Sciatic nerve (tissue), 2 donors: ENCODE data around the gene ZNF281. TPM values are rescaled to one million over a fixed set of nuclear protein-coding genes. Genes with fewer than 3 reads are reported as not detected.
A peak's percentile ranks its signal among the peaks of the same experiment; 100 is the strongest.

ENCODE experiments used
- ATAC-seq: fragments of 200-7000 bp; cut with Tn5 transposase; one replicate; pipeline ENCODE4 v1.9.1; 2020; ENCODE audit warnings: mild to moderate bottlenecking, moderate library complexity
- DNase-seq: peaks from one replicate; pipeline ENCODE4 v3.0.0-alpha.2; 2020; ENCODE audit warnings: low spot score
- intact Hi-C: fragments of 100-400 bp; cut with DNase I; formaldehyde crosslinking; loops from one replicate; pipeline ENCODE4 v1.14.2; 2022
- total RNA-seq: library from RNA; stranded (reverse); fragmentation: NEBNext Ultra II Directional; extraction: Animal tissue kit (Norgen Biotek cat#: 25700); gene quantifications from one replicate; pipeline ENCODE4 v1.2.1, GENCODE V29; 2021
- donor health status: DM: no; HTN: no; CAD: no.
- donor health status: DM: no; HTN: no; CAD: no.

The ZNF281 gene
- total RNA-seq, 1 donor from 2014 or later, result 16.1 TPM

DNA sequence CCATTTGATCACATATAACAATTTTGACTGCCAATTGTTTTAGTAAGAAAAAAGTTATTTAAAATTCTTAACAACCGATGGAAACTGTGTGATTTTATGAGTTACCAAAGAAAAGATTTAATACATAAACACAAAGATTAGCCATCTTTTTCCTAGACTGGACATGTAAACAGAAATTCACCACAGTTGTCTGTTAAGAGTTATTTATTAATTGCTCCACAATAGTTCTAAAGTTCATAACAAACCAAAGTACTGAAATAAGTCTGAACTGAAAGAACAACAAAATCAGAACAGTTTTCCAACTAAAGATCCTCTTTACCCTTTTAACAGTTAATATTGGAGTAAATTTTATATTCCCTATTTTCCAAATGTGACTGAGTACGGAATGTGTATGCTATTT, 8.6 kb downstream of the ZNF281 start:
- intact Hi-C loops, result no loop called here
- no peak for ATAC-seq
- no peak for DNase-seq

DNA sequence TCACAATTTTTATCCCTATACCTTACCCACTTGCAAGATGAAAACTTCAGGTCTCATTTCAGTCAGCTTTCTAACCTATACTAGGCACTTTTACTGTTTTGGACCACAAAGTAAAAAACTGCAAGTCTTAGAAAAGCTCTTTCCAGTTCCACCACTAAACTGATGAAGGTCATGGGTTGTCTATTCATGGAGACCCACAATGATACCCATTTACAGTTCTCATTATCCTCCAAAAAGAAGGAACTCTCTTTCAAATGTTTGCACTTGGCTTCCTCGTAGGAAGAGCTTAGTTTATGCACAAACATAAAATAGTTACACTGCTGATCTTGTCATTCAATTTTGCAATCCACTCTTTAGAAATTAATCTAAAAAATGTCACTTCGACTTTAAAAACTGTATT, 9.3 kb downstream of the ZNF281 start:
- ATAC-seq (no peak), DNase-seq (no peak)
- intact Hi-C loops, result no loop called here

DNA sequence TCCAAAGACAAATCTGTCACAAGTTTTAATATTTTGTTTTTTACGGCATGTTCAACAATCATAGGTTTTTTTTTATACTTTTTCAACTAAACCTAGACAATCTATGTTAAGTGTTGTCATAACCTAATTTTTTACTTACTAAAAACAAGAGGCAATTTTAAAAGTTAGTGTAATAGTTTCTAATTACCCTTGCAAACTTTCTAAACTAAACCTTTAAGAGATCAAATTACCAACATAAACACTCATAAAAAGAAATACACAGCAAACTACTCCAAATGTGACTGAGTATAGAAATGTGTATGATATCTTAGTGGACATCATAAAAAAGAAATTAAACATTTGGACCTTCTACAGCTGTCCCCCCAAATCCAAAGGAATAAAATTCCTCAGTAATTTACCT, 10.0 kb downstream of the ZNF281 start:
- no peak for ATAC-seq
- intact Hi-C loops, result no loop called here

DNA sequence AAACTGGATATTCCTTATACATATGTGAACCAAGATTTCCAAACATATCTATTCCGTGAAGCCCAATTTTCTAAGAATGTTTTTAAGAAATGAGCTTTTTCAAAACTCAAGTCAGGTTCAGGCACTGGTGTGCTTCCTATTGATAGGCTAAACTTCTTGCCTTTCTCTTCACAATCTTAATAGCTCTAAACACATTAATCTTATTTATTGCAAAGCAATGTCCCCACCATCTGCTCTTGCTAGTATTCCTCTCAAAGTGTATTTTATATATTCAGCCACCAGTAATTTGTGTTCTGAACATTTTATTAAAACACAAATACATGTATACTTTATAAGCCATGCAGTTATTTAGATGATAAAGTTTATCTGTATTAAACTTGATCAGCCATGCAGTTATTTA, 11.5 kb downstream of the ZNF281 start:
- ATAC-seq, result no peak
- no peak for DNase-seq
- intact Hi-C loops, result no loop called here

More for the DNA sequence above, 10.0 kb downstream of the ZNF281 start:
- no peak for DNase-seq

DNA sequence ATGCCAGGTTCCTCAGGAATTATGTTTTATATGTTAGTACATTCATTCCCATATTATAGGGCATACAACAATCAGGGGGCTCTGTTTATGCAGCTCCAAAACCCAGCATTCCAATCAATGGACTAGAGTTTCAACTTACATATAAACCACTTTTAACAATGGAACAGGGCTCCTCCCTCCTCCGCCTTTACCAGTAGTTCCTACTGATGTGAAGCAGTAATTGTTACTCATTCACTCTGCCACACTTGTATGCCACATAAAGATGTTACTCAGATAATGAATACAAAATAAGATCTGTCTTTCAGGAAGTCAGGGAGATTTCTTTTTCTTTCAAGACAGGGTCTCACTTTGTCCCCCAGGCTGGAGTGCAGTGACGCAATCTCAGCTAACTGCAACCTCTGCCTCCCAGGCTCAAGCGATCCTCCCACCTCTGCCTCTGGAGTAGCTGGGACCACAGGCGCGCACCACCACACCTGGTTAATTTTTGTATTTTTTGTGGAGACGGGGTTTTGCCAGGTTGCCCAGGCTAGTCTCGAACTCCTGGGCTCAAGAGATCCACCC, 17.1 kb downstream of the ZNF281 start:
- no peak for ATAC-seq
- intact Hi-C loops, result no loop called here
- DNase-seq, result no peak

DNA sequence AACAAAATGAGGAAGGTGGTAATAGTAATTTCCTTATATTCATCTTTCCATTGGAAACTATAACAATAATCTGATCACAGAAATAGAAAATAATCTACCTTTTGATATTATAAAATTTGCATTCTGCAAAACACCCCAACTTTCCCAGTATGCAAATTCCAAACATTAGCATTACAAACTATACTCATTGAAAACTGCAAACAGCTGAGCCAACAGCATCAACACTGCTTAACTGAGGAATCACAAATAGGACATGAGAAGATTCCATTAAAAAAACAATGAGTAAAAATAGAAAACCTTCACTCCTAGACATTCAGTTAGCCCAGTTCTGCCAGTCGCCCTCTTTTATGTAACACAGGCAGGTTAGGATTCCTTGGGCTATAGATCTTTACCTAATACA, 18.1 kb downstream of the ZNF281 start:
- intact Hi-C loops, result no loop called here

DNA sequence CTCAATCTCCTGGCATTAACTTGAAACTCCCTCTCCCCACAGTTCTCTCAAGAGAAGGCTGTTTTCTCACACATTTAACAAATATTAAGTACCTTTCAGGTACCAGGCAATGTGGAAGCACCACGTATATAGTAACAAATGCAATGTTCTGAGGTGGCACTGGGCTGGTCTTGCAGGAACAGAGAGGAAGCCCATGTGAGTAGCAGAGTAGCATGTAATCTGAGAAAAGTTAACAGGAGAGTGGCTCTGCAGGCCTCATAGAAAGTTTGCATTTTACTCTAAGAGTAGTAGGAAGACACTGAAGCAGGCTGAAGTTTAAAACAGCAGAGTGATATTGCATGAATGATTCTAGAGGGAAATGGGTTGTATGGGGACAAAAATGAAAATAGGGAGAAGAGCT, 21.0 kb downstream of the ZNF281 start:
- DNase-seq, result no peak
- intact Hi-C loops, result no loop called here
- ATAC-seq, result no peak

More for the DNA sequence above, 18.1 kb downstream of the ZNF281 start:
- DNase-seq (no peak), ATAC-seq (no peak)

DNA sequence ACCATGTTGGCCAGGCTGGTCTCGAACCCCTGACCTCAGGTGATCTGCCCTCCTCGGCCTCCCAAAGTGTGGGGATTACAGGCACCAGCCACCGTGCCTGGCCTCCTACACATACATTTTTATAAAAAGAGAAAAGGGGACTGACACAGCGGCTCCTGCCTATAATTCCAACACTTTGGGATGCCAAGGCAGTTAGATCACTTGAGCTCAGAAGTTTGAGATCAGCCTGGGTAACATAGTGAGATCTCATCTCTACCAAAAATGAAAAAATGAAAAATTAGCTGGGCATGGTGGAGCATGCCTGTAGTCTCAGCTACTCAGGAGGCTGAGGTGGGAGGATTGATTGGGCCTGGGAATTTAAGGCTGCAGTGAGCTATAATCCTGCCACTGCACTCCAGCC, 23.4 kb downstream of the ZNF281 start:
- intact Hi-C loops, result no loop called here
- ATAC-seq (no peak), DNase-seq (no peak)

DNA sequence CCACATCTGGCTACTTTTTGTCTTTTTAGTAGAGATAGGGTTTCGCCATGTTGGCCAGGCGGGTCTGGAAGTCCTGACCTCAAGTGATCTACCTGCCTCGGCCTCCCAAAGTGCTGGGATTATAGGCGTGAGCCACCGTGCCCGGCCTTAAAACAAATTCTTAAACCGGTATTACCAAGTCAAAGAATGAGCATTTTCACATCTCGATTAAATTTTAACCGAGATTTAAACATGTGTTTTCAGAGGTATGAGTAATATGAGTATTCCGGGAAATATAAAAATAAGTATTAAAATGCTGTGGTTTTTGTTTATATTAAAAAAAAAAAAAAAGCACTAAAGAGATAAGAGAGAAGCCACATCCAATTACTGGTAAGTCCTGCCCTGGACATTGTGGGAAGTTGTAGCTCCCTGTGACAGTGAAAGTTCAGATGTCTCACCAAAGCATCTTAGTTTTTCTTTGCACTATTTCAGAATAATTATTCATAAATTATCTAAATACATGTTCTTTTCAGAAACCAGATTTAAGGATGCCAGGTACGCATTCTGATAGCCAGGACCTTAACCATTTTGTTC, 24.9 kb downstream of the ZNF281 start:
- DNase-seq (no peak), ATAC-seq (no peak)
- intact Hi-C loops, result no loop called here

DNA sequence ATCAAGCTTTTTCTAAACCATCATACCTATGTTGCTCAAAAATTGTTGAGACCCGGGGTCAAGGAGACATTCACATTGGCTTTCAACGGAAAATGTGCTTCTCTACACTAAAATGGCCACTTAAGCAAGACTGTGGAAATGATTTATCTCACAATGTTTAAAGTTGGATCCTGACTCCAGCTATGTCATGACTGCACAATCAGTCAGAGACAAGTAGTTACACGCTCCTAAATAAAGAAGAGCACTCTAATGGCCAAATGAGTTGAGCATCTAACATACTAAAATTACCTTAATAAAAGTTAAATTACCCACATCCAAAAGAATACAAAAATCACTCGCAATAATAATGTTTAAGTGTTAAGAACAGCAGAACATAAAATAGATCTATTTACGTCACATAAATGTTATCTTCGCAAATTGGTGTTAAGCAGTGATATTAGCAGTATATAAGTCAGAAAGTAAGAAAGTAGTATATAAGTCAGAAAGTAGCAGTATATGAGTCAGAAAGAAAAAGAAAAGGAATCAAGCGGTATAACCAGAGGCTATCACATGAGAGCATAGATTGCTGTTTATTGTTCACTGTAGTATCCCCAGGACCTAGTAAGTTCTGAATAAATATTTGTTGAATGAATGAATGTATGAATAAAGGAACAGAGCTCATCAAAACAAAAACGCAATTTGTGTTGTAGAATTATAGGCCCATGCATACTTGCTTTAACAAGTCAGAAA, 28.4 kb downstream of the ZNF281 start:
- no peak for DNase-seq
- ATAC-seq, result no peak

DNA sequence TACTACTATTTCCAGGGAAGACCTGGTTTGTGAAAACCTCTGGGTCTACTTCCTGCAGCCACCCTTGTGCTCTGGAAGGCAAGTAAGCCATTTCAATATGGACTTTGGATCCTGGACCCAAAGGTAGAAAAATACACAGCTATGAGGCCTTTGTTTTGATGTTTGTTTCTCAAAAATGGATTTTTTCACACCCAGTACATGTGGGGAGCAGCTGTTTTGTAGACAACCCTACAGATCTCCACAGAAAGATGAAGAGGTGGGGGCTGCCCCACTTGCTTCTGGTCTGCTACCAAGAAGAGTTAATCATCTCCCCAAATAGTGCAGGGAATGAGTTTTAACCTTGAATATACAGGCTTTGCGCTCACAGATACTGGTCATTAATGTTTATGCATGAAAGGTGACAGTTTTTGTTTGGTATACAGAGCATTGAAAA, 29.2 kb downstream of the ZNF281 start:
- DNase-seq, result no peak
- ATAC-seq, result no peak

More for the DNA sequence above, 28.4 kb downstream of the ZNF281 start:
- intact Hi-C loops, result no loop called here

DNA sequence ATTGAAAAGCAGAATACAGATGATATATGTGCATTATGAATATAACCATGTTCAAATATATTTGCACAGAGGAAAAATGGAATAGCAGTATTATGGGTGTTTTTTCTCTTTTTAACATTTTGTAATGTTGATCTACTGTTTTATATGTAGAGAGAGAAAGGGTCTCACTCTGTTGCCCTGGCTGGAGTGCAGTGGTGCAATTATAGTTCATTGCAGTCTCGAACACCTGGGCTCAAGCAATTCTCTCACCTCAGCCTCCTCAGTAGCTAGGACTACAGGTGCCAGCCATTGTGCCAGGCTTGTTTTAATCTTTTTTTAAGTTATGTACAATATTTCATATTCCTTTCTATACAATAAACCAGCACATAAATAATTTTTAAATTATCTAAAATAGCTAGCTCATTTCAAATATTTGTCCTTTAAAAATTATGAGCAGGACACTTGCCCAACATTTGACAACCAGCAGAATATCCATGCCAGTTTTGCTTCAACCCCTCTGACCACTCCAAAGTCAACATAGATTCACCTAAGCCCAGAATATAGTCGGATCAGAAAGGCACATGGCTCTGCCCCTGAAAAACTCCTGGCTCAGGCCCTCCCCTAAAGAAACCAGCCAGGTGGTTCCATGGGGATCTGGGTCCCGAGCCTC, 29.8 kb downstream of the ZNF281 start:
- ATAC-seq, result no peak
- intact Hi-C loops, result no loop called here
- DNase-seq, result no peak

More for the DNA sequence above, 29.2 kb downstream of the ZNF281 start:
- intact Hi-C loops, result no loop called here

DNA sequence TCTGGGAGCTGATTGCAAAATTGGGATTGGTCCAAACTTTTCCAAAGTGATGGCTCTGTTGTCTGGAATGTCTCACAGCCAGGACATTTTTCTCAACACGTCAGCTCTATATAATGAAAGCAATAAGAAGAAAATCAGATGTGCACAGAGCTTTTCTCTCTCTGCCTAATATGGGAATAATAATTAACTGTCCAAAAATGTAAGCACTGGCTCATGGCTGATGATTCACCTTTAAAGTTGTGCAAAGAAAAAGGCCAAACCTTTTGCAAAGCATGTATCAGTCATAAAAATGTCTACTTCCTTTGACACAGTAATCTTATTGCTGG, 30.4 kb downstream of the ZNF281 start:
- ATAC-seq (no peak), DNase-seq (no peak)
- intact Hi-C loops, result no loop called here

DNA sequence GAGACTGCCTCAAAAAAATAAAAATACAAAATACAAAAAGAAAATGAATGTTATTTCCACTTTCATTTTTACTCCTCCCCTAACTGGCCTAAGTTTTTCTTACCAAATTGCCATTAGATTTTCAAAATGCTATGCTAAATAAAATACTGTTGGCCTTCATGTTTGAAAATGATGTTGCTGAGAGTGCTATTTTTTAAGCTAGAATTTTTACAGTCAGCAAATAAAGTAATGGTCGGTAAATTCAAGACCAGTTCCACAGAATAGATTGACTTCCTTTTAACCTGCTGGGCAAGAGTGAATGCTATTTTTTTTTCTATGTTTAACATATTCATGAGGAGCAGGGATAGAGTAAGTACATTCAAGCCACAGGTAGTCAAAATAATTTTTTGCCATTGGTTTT, 31.7 kb downstream of the ZNF281 start:
- ATAC-seq, result no peak

DNA sequence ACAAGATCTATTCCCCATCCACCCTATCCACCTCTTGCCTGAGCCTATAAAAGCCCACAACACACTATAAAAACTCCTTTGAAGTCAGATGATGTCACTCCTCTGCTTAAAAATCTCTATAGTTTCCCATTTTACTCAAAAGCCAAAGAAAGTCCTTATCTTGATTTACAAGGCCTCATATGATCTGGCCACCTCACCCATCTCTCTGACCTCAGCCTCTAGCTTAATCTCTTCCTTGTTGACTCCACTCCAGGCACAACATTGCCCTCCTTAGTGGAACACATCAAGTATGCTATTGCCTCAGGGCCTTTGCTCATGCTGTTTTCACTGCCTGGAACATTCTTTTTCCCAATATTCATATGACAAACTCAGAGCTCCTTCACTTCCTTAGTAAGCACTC, 33.3 kb downstream of the ZNF281 start:
- ATAC-seq (no peak), DNase-seq (no peak)
- intact Hi-C loops, result no loop called here

More for the DNA sequence above, 31.7 kb downstream of the ZNF281 start:
- intact Hi-C loops, result no loop called here
- DNase-seq, result no peak

DNA sequence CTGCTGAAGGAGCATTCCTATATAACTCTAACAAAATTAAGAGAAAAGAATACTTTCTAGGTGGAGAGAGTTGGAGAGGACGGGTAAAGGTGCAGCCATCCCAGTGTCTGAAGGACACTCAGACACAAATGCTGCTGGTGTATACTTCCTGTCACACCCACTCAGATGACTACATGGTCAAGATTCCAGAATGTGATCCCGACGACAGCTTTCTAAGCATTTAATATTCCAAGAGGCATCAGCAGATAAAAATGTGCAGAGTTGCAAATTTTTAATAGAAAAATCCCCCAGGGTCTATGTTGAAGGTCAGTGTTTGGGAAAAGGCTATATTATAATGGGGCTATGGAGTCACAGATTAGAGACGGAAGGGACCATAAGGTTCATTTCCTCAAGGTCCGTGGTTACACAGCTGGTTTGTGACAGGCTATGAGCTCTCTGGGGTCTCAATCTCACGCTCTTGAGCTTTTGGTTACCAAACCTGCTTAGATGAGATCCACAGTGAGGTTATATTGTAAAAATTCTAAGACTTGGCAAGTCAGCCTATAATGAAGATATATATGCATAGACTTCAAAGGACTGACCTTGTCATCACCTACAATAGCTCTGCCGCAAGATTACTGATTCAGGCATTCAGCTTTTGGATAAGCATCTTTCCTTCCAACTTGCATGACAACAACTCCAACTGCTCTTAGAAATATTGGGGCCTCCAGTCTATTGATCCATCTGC, 35.1 kb downstream of the ZNF281 start:
- intact Hi-C loops, result no loop called here
- no peak for ATAC-seq
- DNase-seq, result no peak

DNA sequence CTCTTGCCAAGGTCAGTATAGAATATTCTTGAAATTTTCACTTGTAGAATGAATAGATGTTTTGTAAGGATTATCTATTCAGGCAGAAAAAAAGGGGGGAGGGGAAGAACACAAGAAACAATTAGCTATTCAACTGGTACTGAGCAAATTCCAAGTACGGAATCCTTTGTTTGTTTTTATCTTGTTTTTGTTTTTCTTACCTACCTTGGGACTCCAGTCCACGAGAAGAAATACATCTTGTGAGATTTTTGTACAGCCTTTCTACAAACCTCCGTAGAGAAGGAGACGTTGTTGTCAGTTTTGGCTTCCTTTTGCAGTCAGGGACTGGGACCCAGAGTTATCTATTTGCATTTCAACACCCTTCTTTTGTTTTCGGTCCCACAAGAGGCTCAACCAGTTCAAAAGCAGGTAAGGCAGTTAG, 36.0 kb downstream of the ZNF281 start:
- ATAC-seq (peak; percentile 28), DNase-seq (no peak)
- intact Hi-C loops, result no loop called here

DNA sequence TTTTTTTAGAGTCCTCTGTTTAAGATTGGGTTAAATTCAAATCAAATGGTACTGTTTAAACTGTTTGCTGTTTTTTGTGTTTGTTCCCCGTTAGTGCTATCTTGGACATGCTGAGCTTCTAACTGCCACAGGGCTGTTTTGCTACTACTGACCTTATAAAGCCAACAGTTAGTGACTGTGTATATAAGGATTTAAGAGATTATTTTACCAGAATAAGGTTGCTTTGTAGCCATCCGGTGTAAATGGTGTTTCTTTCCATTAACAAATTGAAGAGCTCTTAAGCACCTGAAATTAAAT, 37.0 kb downstream of the ZNF281 start:
- no peak for DNase-seq
- intact Hi-C loops, result no loop called here
- ATAC-seq, result no peak

DNA sequence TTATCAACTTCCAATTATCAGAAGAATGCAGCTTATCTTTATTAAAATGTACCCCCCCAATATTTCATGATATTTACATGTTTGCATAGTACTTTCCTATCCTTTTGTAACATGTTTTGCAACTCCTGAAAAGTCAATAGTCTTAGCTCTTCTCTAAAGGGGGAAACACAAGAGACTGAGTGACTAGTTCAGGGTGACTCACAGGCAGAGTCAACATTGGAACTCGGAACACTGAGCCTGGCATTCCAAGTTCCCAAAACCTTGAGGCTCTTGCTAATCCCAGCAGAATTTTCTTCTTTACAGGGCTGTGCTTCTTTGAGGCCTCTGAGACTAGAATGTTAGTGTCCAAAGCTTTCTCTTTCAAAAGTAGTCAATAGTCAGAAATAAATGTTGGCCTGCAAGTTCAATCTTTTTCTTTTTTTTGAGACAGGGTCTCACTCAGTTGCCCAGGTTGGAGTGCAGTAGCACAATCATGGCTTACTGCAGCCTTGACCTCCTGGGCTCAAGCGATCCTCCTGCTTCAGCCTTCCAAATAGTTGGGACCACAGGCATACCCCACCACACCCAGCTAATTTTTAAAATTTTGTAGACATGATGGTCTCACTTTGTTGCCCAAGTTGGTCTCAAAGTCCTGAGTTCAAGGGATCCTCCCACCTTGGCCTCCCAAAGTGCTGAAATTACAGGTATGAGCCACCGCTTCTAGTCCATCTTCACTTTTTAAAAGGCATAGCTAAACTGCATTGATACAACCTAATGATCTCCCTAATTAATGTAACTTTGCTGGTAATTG, 37.5 kb downstream of the ZNF281 start:
- intact Hi-C loops, result no loop called here
- no peak for DNase-seq
- ATAC-seq, result no peak
